Stimulated activated memory B cell treated with anti-CD40 and anti-IgM and Interleukin-4, amounts not matched to agents 10 μg/mL and 1 μg/mL and 100 μg/mL, for 72 hours (primary cell): ENCODE measurements around the gene SMARCC1.
"Not testable (repeated sequence)": the region's sequence is repeated elsewhere in the genome, so short reads cannot be mapped to it uniquely, and the experiment has no call there.

Experiments used
- ATAC-seq: fragments of 150-1000 bp; cut with Tn5 transposase; 2 replicates; pipeline ENCODE4 v1.10.0; 2021
- H3K27ac Mint-ChIP-seq: one replicate; pipeline ENCODE4 v1.8.0; 2022; ENCODE audit warnings: mild to moderate bottlenecking, mixed read lengths
- H3K27me3 Mint-ChIP-seq: one replicate; pipeline ENCODE4 v1.8.0; 2022; ENCODE audit warnings: mixed read lengths
- H3K36me3 Mint-ChIP-seq: one replicate; pipeline ENCODE4 v1.8.0; 2022; ENCODE audit warnings: mixed read lengths
- H3K4me1 Mint-ChIP-seq: one replicate; pipeline ENCODE4 v1.8.0; 2022; ENCODE audit warnings: mixed read lengths
- H3K4me3 Mint-ChIP-seq: one replicate; pipeline ENCODE4 v1.8.0; 2022; ENCODE audit warnings: mild to moderate bottlenecking, moderate library complexity, mixed read lengths
- H3K9me3 Mint-ChIP-seq: one replicate; pipeline ENCODE4 v1.8.0; 2022; ENCODE audit warnings: mixed read lengths

The SMARCC1 gene

DNA sequence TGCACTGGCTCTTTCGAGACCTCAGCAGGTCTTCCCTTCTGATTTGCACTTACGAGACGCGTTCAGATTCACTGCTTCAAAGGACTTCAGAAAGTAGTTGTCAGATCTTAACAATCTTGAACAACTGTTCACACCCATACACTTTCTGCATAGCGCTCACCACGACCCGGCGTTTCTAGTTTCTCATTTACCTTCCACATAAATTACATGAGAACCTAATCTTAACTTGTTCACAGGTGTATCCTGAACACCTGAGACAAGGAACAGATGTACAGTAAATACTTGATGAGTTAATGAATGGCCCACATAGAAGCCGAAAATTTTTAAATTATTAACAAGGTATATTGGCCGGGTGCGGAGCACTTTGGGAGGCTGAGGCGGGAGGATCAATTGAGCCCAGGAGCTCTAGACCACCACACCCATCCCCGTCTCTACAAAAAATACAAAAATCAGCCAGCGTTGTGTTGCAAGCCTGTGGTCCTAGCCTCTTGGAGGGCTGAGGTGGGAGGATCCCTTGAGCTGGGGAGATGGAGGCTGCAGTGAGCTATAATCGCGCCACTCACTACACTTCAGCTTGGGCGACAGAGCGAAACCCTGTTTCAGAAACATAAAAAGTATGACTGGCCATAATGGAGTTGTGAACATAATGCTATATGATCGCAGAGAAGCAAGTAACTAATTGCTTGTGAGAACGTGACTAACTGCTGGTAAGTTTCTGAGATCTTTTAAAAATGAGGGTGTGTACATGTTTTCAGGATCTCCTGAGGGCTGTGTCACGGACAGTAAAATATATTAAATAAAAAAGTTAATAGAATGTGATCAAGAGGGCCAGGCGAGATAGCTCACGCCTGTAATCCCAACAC, 984 bp upstream of the SMARCC1 start:
- no peak for ATAC-seq
- Mint-ChIP-seq H3K27me3 (no peaks in the 10 kb centered on the region), H3K36me3 (peaks cover 6% of the 10 kb centered on the region)

DNA sequence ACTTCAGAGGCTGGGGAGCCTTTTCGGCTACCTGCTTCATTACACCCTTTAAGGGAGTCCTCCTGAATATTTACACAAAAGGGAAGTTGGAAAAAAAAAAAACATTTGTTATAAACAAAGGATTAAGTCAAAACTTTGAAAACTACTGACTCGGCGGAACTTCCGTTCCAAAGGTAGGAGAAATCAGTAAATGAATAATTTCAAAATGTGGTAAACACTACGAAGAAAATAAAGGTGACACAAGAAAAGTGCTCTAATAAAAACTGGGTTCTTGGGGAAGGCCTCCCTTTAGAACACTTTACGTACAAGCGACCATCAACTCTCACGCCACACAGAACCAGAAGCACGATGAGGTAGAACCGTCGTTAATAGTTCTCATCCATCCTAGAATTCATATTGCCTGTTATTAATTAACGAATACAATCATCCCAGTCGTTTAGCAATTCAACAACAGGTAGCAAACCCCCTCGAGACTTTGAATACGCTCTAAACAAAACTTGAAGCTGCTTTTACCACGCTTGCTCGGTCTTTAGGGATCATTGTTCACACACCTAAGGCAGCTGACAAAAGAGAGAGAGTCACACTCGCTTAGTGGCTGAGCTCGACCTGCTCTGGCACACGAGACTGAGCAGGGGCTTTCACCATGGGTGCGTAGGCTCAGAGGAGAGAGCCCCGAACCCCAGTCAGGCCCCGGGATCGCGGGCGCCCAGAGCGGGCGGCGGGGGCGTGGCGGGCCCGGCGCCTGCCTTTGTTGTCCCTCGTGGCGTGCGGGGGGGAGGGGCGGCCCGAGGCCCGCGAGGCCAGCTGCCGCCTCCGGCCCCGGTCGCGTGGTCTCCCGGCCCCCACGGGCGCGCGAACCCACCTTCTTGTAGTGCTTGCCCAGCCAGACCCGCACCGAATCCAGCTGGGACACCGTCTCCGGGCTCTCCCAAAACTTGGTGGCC, 680 bp downstream of the SMARCC1 start:
- H3K4me3 Mint-ChIP-seq: peak overlapping the region; percentile 95
- no peaks in the 10 kb centered on the region for H3K9me3 Mint-ChIP-seq
- H3K36me3 Mint-ChIP-seq: peaks cover 6% of the 10 kb centered on the region
- H3K27ac Mint-ChIP-seq: peak overlapping the region; percentile 96
- H3K4me1 Mint-ChIP-seq: peaks cover 23% of the 10 kb centered on the region
- H3K27me3 Mint-ChIP-seq: no peaks in the 10 kb centered on the region
- ATAC-seq: peak; percentile 70

More for the DNA sequence above, 984 bp upstream of the SMARCC1 start:
- Mint-ChIP-seq H3K4me3 (peak overlapping the region; percentile 95), H3K9me3 (no peaks in the 10 kb centered on the region), H3K27ac (peak overlapping the region; percentile 96), H3K4me1 (peaks cover 23% of the 10 kb centered on the region)

DNA sequence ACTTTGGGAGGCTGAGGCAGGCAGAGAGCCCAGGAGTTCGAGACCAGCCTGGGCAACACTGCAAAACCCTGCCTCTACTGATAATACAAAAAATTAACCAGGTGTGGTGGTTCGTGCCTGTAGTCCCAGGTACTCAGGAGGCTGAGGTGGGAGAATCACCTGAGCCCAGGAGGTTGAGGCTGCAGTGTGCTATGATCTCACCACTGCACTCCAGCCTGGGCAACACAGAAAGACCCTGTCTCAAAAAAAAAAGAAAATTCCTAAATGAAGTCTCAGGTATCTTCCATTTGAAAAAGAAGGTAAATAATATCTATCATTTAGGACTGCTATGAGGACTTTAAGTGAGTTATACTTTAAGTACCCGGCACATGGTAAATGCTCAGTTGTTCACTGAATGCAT, 2.9 kb downstream of the SMARCC1 start:
- no peak for ATAC-seq
- peak overlapping the region; percentile 17 for H3K27ac Mint-ChIP-seq
- H3K4me3 Mint-ChIP-seq: peak overlapping the region; percentile 31
- no peaks in the 10 kb centered on the region for H3K9me3 Mint-ChIP-seq
- H3K27me3 Mint-ChIP-seq: no peaks in the 10 kb centered on the region
- H3K4me1 Mint-ChIP-seq: peaks cover 31% of the 10 kb centered on the region
- H3K36me3 Mint-ChIP-seq: peaks cover 13% of the 10 kb centered on the region

DNA sequence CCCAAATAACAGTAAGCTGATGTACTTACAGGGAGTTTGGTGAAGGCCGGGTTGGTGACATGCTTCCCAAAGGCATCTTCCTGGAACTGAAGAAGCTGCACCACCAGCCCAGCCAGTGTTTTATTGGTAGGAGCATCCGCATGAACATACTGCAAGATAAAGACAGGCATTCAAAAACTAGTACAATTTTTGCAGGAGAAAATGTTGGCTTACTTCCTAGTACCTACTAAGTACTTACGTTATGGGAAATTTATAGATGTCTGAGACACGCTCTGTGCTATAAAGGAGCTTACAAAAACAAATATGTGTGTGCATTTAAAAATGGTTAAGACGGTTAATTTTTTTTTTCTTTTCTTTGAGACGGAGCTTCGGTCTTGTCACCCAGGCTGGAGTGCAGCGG, 8.9 kb downstream of the SMARCC1 start:
- H3K9me3 Mint-ChIP-seq: no peaks in the 10 kb centered on the region
- H3K27me3 Mint-ChIP-seq: no peaks in the 10 kb centered on the region
- H3K4me1 Mint-ChIP-seq: peaks cover 20% of the 10 kb centered on the region
- no peak overlapping the region for H3K4me3 Mint-ChIP-seq
- H3K27ac Mint-ChIP-seq: no peak overlapping the region
- peaks cover 31% of the 10 kb centered on the region for H3K36me3 Mint-ChIP-seq
- ATAC-seq: no peak

DNA sequence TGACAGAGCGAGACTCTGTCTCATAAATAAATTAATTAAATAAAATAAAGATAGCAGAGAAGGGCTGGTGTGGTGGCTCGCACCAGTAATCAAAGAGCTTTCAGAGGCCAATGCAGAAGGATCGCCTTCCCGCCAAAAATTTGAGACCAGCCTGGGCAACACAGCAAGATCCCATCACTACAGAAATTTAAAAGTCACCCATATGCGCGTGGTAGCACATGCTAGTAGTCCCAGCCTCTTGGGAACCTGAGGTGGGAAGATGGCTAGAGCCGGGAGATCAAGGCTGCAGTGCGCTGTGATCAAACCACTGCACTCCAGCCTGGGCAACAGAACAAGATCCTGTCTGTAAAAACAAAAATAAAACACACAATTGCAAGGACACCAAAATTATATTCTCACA, 9.6 kb downstream of the SMARCC1 start:
- no peak overlapping the region for H3K27ac Mint-ChIP-seq
- no peaks in the 10 kb centered on the region for H3K27me3 Mint-ChIP-seq
- no peaks in the 10 kb centered on the region for H3K9me3 Mint-ChIP-seq

GRCh38 chr3:47766186-47766585, 15.5 kb downstream of the SMARCC1 start:
- H3K9me3 Mint-ChIP-seq: no peaks in the 10 kb centered on the region
- H3K4me3 Mint-ChIP-seq: no peak overlapping the region
- H3K4me1 Mint-ChIP-seq: peaks cover 20% of the 10 kb centered on the region
- H3K27me3 Mint-ChIP-seq: no peaks in the 10 kb centered on the region
- H3K36me3 Mint-ChIP-seq: peaks cover 38% of the 10 kb centered on the region
- ATAC-seq: no peak
- no peak overlapping the region for H3K27ac Mint-ChIP-seq

More for the DNA sequence above, 9.6 kb downstream of the SMARCC1 start:
- Mint-ChIP-seq H3K36me3 (peaks cover 31% of the 10 kb centered on the region), H3K4me3 (no peak overlapping the region), H3K4me1 (peaks cover 20% of the 10 kb centered on the region)
- ATAC-seq: no peak

DNA sequence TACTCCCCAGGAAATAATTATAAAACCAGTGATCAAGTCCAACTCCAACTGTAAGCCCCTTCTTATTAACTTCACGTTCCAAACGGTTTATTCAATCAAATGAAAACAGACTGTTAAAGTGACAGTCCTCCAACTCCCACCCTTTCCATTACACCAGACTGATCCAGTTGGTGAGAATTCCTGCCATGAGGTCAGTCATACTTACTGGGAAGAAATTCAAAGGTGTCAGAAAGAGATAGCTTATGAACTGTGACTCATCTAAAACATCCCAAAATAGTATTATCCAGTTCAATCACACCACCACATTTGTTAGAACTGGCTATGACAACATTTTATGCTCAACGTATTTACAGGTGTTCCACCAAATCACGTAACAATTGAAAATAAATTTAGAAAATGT, 19.5 kb downstream of the SMARCC1 start:
- ATAC-seq: no peak
- Mint-ChIP-seq H3K27me3 (no peaks in the 10 kb centered on the region), H3K4me3 (no peak overlapping the region), H3K27ac (peak overlapping the region; percentile 57), H3K4me1 (peaks cover 21% of the 10 kb centered on the region), H3K36me3 (peaks cover 31% of the 10 kb centered on the region), H3K9me3 (no peaks in the 10 kb centered on the region)

DNA sequence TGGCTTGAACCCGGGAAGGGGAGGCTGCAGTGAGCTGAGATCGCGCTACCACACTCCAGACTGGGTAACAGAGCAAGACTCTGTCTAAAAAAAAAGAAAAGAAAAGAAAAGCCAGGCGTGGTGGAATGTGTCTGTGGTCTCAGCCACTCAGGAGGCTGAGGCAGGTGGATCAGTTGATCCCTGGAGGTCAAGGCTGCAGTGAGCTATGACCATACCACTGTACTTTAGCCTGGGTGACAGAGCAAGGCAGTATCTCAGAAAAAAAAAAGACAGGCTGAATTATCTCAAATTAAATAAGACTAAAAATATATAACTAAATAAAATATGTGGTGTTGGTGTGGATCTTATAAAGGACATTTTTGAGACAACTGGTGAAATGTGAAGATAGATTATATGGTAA, 20.6 kb downstream of the SMARCC1 start:
- ATAC-seq: no peak
- Mint-ChIP-seq H3K27me3 (no peaks in the 10 kb centered on the region), H3K36me3 (peaks cover 42% of the 10 kb centered on the region), H3K9me3 (no peaks in the 10 kb centered on the region), H3K27ac (peak overlapping the region; percentile 48), H3K4me1 (peaks cover 26% of the 10 kb centered on the region), H3K4me3 (no peak overlapping the region)

- Mint-ChIP-seq H3K4me1 (peaks cover 26% of the 10 kb centered on the region), H3K36me3 (peaks cover 37% of the 10 kb centered on the region), H3K27ac (peak overlapping the region; percentile 48)
- not testable (repeated sequence) for H3K9me3 Mint-ChIP-seq, H3K4me3 Mint-ChIP-seq, H3K27me3 Mint-ChIP-seq, ATAC-seq
These were observed 21.5 kb downstream of the SMARCC1 start for GRCh38 chr3:47760207-47760606.

DNA sequence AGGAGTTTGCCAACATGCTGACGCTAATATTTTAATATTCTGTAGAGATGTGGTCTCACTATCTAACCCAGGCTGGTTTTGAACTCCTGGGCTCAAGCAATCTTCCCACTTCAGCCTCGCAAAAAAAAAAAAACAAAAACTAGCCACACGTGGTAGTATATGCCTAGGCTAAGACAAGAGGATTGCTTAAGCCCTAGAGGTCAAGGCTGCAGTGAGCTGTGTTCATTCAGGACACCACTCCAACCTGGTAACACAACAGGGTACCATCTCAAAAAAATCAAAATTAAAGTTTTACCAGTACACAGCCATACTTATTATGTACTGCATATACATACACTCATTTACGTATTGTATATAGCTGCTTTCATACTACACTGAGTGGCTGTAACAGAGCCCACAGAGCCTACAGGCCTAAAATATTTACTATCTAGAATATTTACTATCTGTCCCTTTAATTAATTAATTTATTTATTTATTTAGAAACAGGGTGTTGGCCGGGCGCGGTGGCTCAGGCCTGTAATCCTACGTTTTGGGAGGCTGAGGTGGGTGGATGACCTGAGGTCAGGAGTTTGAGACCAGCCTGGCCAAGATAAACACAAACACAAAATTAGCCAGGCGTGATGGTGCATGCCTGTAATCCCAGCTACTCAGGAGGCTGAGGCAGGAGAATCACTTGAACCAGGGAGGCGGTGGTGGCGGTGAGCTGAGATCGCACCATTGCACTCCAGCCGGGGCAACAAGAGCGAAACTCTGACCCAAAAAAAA, 23.2 kb downstream of the SMARCC1 start:
- H3K27ac Mint-ChIP-seq: no peak overlapping the region
- peaks cover 26% of the 10 kb centered on the region for H3K4me1 Mint-ChIP-seq
- no peak for ATAC-seq
- no peaks in the 10 kb centered on the region for H3K9me3 Mint-ChIP-seq
- peaks cover 29% of the 10 kb centered on the region for H3K36me3 Mint-ChIP-seq
- H3K4me3 Mint-ChIP-seq: no peak overlapping the region
- H3K27me3 Mint-ChIP-seq: no peaks in the 10 kb centered on the region

- Mint-ChIP-seq H3K36me3 (peaks cover 29% of the 10 kb centered on the region), H3K27ac (no peak overlapping the region), H3K9me3 (no peaks in the 10 kb centered on the region), H3K27me3 (no peaks in the 10 kb centered on the region), H3K4me3 (no peak overlapping the region), H3K4me1 (peaks cover 15% of the 10 kb centered on the region)
- ATAC-seq: no peak
These were observed 29.0 kb downstream of the SMARCC1 start for GRCh38 chr3:47752716-47753115.

- not testable (repeated sequence) for H3K27ac Mint-ChIP-seq, H3K9me3 Mint-ChIP-seq, H3K4me1 Mint-ChIP-seq, H3K4me3 Mint-ChIP-seq, ATAC-seq, H3K27me3 Mint-ChIP-seq
- peaks cover 14% of the 10 kb centered on the region for H3K36me3 Mint-ChIP-seq
These were observed 30.8 kb downstream of the SMARCC1 start for GRCh38 chr3:47750811-47751354.

- H3K36me3 Mint-ChIP-seq: peaks cover 23% of the 10 kb centered on the region
These were observed 34.1 kb downstream of the SMARCC1 start for GRCh38 chr3:47747558-47747957.

GRCh38 chr3:47746264-47746663, 35.4 kb downstream of the SMARCC1 start:
- Mint-ChIP-seq H3K36me3 (peaks cover 35% of the 10 kb centered on the region), H3K4me3 (no peak overlapping the region), H3K4me1 (peaks cover 29% of the 10 kb centered on the region), H3K9me3 (no peaks in the 10 kb centered on the region), H3K27me3 (no peaks in the 10 kb centered on the region), H3K27ac (no peak overlapping the region)
- peak; percentile 50 for ATAC-seq

More at GRCh38 chr3:47747558-47747957, 34.1 kb downstream of the SMARCC1 start:
- no peak for ATAC-seq
- Mint-ChIP-seq H3K9me3 (no peaks in the 10 kb centered on the region), H3K4me3 (no peak overlapping the region), H3K4me1 (peaks cover 16% of the 10 kb centered on the region), H3K27ac (no peak overlapping the region), H3K27me3 (no peaks in the 10 kb centered on the region)
